ENCODE results near the gene XBP1. TPM values are rescaled to one million over a fixed set of nuclear protein-coding genes. Genes with fewer than 3 reads are reported as not detected.

The XBP1 gene
- total and polyA plus RNA-seq, 2 of the 13 experiments (the other 11 are each of a cell fraction or from before 2014, with no cell fraction given) = 416 to 427 TPM

- TF ChIP-seq ZNF318 (CRISPR knock-in tag; IDR thresholded peaks at IDR 0.05) = no peak
- TF ChIP-seq TCF7 (IDR thresholded peaks at IDR 0.05; ENCODE audit: low read depth) = 0 out of 2 replicates have a peak, but pooled peaks have one; percentile 34
- no peak for TF ChIP-seq ZNF33A (CRISPR knock-in tag; IDR thresholded peaks at IDR 0.05; ENCODE audit: borderline replicate concordance)
- peak; percentile 61; the same call in 1 of the 2 replicates for TF ChIP-seq ZNF331 (CRISPR knock-in tag; IDR thresholded peaks at IDR 0.05)
- peak; percentile 34; the same call in 1 of the 2 replicates for TF ChIP-seq PHF8 (CRISPR knock-in tag; IDR thresholded peaks at IDR 0.05)
- TF ChIP-seq SMARCC2 (IDR thresholded peaks at IDR 0.05) = no peak
- TF ChIP-seq POLR2AphosphoS5 (IDR thresholded peaks at IDR 0.05; ENCODE audit: low read depth, low read length) = peak; percentile 55
- TF ChIP-seq THAP11 (CRISPR knock-in tag; IDR thresholded peaks at IDR 0.05) = peak; percentile 53; the same call in 1 of the 2 replicates
- no peak for TF ChIP-seq ZNF780A (CRISPR knock-in tag; IDR thresholded peaks at IDR 0.05)
- TF ChIP-seq SIX1 (CRISPR knock-in tag; IDR thresholded peaks at IDR 0.05; ENCODE audit: borderline replicate concordance) = no peak; the same call in 1 of the 2 replicates
- TF ChIP-seq NPAS2 (CRISPR knock-in tag; IDR thresholded peaks at IDR 0.05; ENCODE audit: borderline replicate concordance) = no peak
- peak; percentile 83 for TF ChIP-seq ZNF121 (CRISPR knock-in tag; IDR thresholded peaks at IDR 0.05)
- TF ChIP-seq TFDP2 (CRISPR knock-in tag; IDR thresholded peaks at IDR 0.05) = no peak
Observed at GRCh38 chr22:28817919-28818859, 17.8 kb upstream of the XBP1 start (continued).

Data from HepG2 (cell line).